SU-DHL-6 (cell line): Measurements from ENCODE around the gene DDX10.

Experiments used
- H2AFZ ChIP-seq: fragments of 200-600 bp; sonication (generic); 2 replicates; pipeline ENCODE4 v1.6.1; 2014; ENCODE audit warnings: low read depth, mild to moderate bottlenecking, moderate library complexity, mixed read lengths, antibody characterized with exemption, low read length; ENCODE audit not compliant: severe bottlenecking
- H3F3A ChIP-seq: fragments of 200-600 bp; shearing (Covaris generic); 2 replicates; pipeline ENCODE4 v1.6.0; 2016; ENCODE audit warnings: antibody characterized with exemption, mild to moderate bottlenecking; ENCODE audit not compliant: insufficient read depth
- H3K27ac ChIP-seq: fragments of 200-600 bp; sonication (generic); 2 replicates; pipeline ENCODE4 v1.5.1; 2016; ENCODE audit warnings: low read depth, mild to moderate bottlenecking, low read length, moderate library complexity, mixed read lengths
- H3K27me3 ChIP-seq: fragments of 200-600 bp; sonication (generic), shearing (Covaris generic); 2 replicates; pipeline ENCODE4 v1.6.0; 2014; ENCODE audit warnings: mild to moderate bottlenecking, low read length
- H3K36me3 ChIP-seq: fragments of 200-600 bp; sonication (generic); 2 replicates; pipeline ENCODE4 v1.6.1; 2014; ENCODE audit warnings: mild to moderate bottlenecking, low read length, mixed read lengths
- H3K4me2 ChIP-seq: fragments of 300-600, 200-600 bp; shearing (Covaris generic), sonication (generic); 2 replicates; pipeline ENCODE4 v1.6.0; 2014; ENCODE audit warnings: low read length, low read depth, mild to moderate bottlenecking; ENCODE audit not compliant: poor library complexity, severe bottlenecking
- H3K4me3 ChIP-seq: fragments of 200-600 bp; sonication (generic); 2 replicates; pipeline ENCODE4 v1.5.1; 2014; ENCODE audit warnings: antibody characterized with exemption, low read length, mild to moderate bottlenecking, mixed read lengths; ENCODE audit not compliant: insufficient read depth, poor library complexity, severe bottlenecking
- H3K79me2 ChIP-seq: fragments of 200-600 bp; sonication (generic); 2 replicates; pipeline ENCODE4 v1.6.1; 2014; ENCODE audit warnings: mild to moderate bottlenecking, low read length, moderate library complexity; ENCODE audit not compliant: insufficient read depth
- H3K9ac ChIP-seq: fragments of 200-600 bp; sonication (generic); 2 replicates; pipeline ENCODE4 v1.7.0; 2014; ENCODE audit warnings: mild to moderate bottlenecking, low read length
- H3K9me2 ChIP-seq: fragments of 200-600 bp; sonication (generic); replicated peaks from 2 replicates; pipeline ENCODE4 v1.6.1; 2014; ENCODE audit warnings: low read length; ENCODE audit not compliant: insufficient read depth
- H3K9me3 ChIP-seq: fragments of 200-600 bp; sonication (generic); 2 replicates; pipeline ENCODE4 v1.6.1; 2014; ENCODE audit warnings: low read length, mixed read lengths; ENCODE audit not compliant: insufficient read depth
- H4K20me1 ChIP-seq: fragments of 200-600 bp; sonication (generic); 2 replicates; pipeline ENCODE4 v1.6.1; 2014; ENCODE audit warnings: low read depth, mild to moderate bottlenecking, antibody characterized with exemption, low read length, moderate library complexity, mixed read lengths
- EZH2phosphoT487 ChIP-seq: fragments of 200-600 bp; sonication (generic), shearing (Covaris generic); conservative IDR thresholded peaks from 2 replicates; pipeline ENCODE4 v1.6.1; 2018; ENCODE audit warnings: mild to moderate bottlenecking, antibody characterized with exemption, low read length, moderate library complexity, mixed read lengths
- TF ChIP-seq, protein P1 (sequence below): fragments of 200-600 bp; sonication (generic); IDR thresholded peaks from one replicate; pipeline ENCODE4 v1.5.1; 2017; ENCODE audit warnings: antibody characterized with exemption, mild to moderate bottlenecking, low read length, moderate library complexity; ENCODE audit not compliant: insufficient read depth, poor library complexity, severe bottlenecking

DDX10 gene

DNA sequence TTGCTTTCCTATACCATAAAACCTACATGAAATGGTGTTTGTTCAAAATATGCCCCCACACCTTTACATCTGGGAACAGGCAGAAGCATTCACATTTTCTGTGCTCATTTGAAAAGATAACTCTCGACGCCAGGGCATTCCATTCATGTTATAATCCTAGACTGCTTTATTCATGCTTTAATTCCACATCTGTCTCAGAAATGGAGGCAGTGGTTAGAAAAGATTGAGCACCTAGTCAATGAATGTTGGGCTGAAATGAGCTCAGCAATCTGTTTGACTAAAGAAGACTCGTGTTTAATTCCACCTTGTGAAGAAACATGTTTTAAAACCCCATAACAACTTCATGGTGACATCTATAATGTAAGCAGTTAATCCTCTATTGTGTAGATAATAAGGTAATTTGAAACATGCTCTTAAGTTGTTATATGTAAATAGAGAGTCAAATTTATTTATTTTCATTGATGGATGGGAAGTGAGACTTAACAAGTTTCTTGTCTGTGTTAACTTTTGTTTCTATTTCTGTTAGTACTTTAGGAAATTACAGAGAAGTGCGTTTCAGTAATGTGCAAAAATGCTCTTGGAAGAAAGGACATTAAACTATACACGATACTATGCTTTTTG is 217.5 kb downstream of the DDX10 start:
- no peaks in the 10 kb centered on the region for H3K9me2 ChIP-seq
- H3K4me3 ChIP-seq, result no peak overlapping the region
- H3K36me3 ChIP-seq, result no peaks in the 10 kb centered on the region
- TF ChIP-seq, protein P1, sequence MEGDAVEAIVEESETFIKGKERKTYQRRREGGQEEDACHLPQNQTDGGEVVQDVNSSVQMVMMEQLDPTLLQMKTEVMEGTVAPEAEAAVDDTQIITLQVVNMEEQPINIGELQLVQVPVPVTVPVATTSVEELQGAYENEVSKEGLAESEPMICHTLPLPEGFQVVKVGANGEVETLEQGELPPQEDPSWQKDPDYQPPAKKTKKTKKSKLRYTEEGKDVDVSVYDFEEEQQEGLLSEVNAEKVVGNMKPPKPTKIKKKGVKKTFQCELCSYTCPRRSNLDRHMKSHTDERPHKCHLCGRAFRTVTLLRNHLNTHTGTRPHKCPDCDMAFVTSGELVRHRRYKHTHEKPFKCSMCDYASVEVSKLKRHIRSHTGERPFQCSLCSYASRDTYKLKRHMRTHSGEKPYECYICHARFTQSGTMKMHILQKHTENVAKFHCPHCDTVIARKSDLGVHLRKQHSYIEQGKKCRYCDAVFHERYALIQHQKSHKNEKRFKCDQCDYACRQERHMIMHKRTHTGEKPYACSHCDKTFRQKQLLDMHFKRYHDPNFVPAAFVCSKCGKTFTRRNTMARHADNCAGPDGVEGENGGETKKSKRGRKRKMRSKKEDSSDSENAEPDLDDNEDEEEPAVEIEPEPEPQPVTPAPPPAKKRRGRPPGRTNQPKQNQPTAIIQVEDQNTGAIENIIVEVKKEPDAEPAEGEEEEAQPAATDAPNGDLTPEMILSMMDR, result no peak
- no peaks in the 10 kb centered on the region for H3K9me3 ChIP-seq
- no peak overlapping the region for H3K4me2 ChIP-seq
- no peaks in the 10 kb centered on the region for H4K20me1 ChIP-seq
- H3K27me3 ChIP-seq, result no peaks in the 10 kb centered on the region
- H3F3A ChIP-seq, result no peaks in the 10 kb centered on the region
- 0 out of 2 replicates have a peak, but pooled peaks cover 6% of the 10 kb centered on the region for H3K79me2 ChIP-seq
- no peak overlapping the region for H2AFZ ChIP-seq
- no peak overlapping the region for H3K9ac ChIP-seq
- H3K27ac ChIP-seq, result no peak overlapping the region

DNA sequence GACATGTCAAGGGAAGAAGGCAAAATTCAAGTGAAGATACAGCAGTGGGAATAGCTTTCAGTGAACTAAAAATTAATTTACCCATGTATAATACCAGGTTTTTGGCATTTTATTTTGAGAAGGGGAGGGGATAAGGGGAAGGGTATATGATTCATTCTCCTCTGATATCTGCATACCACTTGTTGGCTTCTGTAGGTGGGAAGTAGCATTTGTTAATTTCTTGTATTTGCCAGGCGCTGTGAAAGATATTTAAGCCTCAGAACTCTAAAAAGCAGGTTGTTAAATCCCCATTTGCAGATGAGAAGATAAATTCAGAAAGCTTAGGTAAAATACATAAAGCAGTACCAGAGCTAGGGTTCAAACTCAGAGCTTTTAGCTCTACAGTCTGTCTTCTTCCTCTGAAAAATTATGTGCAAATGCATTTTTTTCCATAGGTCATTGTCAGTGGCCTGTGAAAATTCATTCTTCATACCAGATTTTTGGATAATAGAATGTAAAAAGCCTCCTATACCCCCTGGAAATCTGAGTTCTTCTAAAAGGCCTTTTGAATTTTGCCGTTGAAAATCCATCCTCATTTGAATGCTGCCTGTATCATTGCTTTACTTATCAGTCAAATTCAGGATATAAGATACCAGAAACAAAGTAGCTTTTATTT is 221.3 kb downstream of the DDX10 start:
- no peaks in the 10 kb centered on the region for H4K20me1 ChIP-seq
- TF ChIP-seq, protein P1, result no peak
- no peak for TF ChIP-seq EZH2phosphoT487
- no peak overlapping the region for H3K9ac ChIP-seq
- no peak overlapping the region for H2AFZ ChIP-seq
- H3K79me2 ChIP-seq, result no peaks in the 10 kb centered on the region
- H3F3A ChIP-seq, result no peaks in the 10 kb centered on the region
- no peak overlapping the region for H3K4me2 ChIP-seq
- no peaks in the 10 kb centered on the region for H3K36me3 ChIP-seq
- H3K27ac ChIP-seq, result no peak overlapping the region
- H3K27me3 ChIP-seq, result no peaks in the 10 kb centered on the region
- H3K9me2 ChIP-seq, result no peaks in the 10 kb centered on the region
- H3K4me3 ChIP-seq, result no peak overlapping the region
- H3K9me3 ChIP-seq, result no peaks in the 10 kb centered on the region

DNA sequence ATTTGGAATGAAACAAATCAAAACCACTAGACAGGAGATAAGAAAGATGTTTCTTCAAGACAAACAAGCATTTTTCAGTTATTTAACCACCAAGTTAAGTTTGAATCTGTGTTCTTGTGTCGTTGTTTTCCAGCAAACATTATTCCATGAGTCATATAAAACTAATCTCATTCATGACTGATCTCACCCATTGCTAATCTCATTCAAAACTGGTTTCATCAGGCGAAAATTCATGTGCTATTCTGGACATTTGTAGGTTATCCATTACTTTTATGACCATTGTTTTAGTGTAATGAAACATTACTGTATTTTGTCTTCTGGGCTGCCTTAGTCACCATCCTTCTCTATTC is 221.8 kb downstream of the DDX10 start:
- Histone ChIP-seq H3F3A (no peaks in the 10 kb centered on the region), H3K4me3 (no peak overlapping the region), H3K4me2 (no peak overlapping the region), H3K9me3 (no peaks in the 10 kb centered on the region), H4K20me1 (no peaks in the 10 kb centered on the region), H3K27me3 (no peaks in the 10 kb centered on the region), H2AFZ (no peak overlapping the region), H3K9me2 (no peaks in the 10 kb centered on the region), H3K36me3 (no peaks in the 10 kb centered on the region), H3K79me2 (no peaks in the 10 kb centered on the region), H3K27ac (no peak overlapping the region), H3K9ac (no peak overlapping the region)
- TF ChIP-seq, protein P1, result no peak
- TF ChIP-seq EZH2phosphoT487, result no peak
